Rectal smooth muscle tissue (tissue), 1 donor: ENCODE results near the gene DENND2A.
"Not testable (repeated sequence)": the region's sequence is repeated elsewhere in the genome, so short reads cannot be mapped to it uniquely, and the experiment has no call there.

ENCODE experiments used
- H3K27ac ChIP-seq: one replicate; pipeline ENCODE4 v1.7.0; 2013; ENCODE audit warnings: low read depth, low read length, inconsistent platforms
- H3K27me3 ChIP-seq: one replicate; pipeline ENCODE4 v1.7.0; 2013; ENCODE audit warnings: low read length; ENCODE audit not compliant: control insufficient read depth, insufficient read depth
- H3K36me3 ChIP-seq: one replicate; pipeline ENCODE4 v1.7.0; 2013; ENCODE audit warnings: low read length; ENCODE audit not compliant: control insufficient read depth, insufficient read depth
- H3K4me1 ChIP-seq: one replicate; pipeline ENCODE4 v1.7.0; 2013; ENCODE audit warnings: low read length; ENCODE audit not compliant: control insufficient read depth, insufficient read depth
- H3K4me3 ChIP-seq: one replicate; pipeline ENCODE4 v1.7.0; 2013; ENCODE audit warnings: low read length
- H3K9ac ChIP-seq: one replicate; pipeline ENCODE4 v1.7.0; 2013; ENCODE audit warnings: low read length

Gene DENND2A

GRCh38 chr7:140584195-140584851, 56.3 kb downstream of the DENND2A start:
- H3K36me3 ChIP-seq = peaks cover 5% of the 10 kb centered on the region
- no peak overlapping the region for H3K27ac ChIP-seq
- H3K4me1 ChIP-seq = no peaks in the 10 kb centered on the region
- H3K4me3 ChIP-seq = no peak overlapping the region
- no peaks in the 10 kb centered on the region for H3K27me3 ChIP-seq
- H3K9ac ChIP-seq = no peak overlapping the region

GRCh38 chr7:140581411-140581810, 59.2 kb downstream of the DENND2A start:
- Histone ChIP-seq H3K36me3 (peaks cover 3% of the 10 kb centered on the region), H3K27me3 (no peaks in the 10 kb centered on the region), H3K4me1 (no peaks in the 10 kb centered on the region), H3K27ac (no peak overlapping the region), H3K4me3 (no peak overlapping the region), H3K9ac (no peak overlapping the region)

- H3K9ac ChIP-seq = no peak overlapping the region
- no peak overlapping the region for H3K4me3 ChIP-seq
- no peak overlapping the region for H3K27ac ChIP-seq
- no peaks in the 10 kb centered on the region for H3K4me1 ChIP-seq
- H3K27me3 ChIP-seq = no peaks in the 10 kb centered on the region
- H3K36me3 ChIP-seq = no peaks in the 10 kb centered on the region
These were observed 63.0 kb downstream of the DENND2A start for GRCh38 chr7:140577651-140578050.

GRCh38 chr7:140576589-140576988, 64.0 kb downstream of the DENND2A start:
- H3K36me3 ChIP-seq = no peaks in the 10 kb centered on the region
- H3K4me1 ChIP-seq = no peaks in the 10 kb centered on the region
- H3K4me3 ChIP-seq = no peak overlapping the region
- H3K27ac ChIP-seq = no peak overlapping the region
- H3K9ac ChIP-seq = no peak overlapping the region
- no peaks in the 10 kb centered on the region for H3K27me3 ChIP-seq

- Histone ChIP-seq H3K9ac (no peak overlapping the region), H3K36me3 (no peaks in the 10 kb centered on the region), H3K27ac (no peak overlapping the region), H3K4me3 (no peak overlapping the region), H3K4me1 (peaks cover 7% of the 10 kb centered on the region), H3K27me3 (peaks cover 2% of the 10 kb centered on the region)
These were observed 69.0 kb downstream of the DENND2A start for GRCh38 chr7:140571538-140572122.

DNA sequence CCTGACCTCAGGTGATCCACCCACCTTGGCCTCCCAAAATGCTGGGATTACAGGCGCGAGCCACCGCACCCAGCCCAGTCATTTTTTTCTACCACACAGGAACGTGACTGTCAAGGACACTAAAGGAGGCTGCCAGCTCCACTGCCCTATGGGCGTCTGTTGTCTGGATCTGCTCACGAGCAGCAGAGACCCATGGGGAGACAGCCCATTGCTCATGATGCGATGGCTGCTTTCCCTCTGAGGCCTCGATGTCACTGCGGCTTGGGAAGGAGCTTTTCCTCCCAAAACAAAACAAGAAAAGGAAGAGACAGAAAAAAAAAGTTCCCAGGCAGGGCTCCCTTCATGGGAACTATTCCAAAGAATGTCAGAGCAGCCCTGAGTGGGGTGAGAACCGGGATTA, 70.5 kb downstream of the DENND2A start:
- no peak overlapping the region for H3K9ac ChIP-seq
- peaks cover 7% of the 10 kb centered on the region for H3K4me1 ChIP-seq
- H3K4me3 ChIP-seq = no peak overlapping the region
- no peak overlapping the region for H3K27ac ChIP-seq
- H3K27me3 ChIP-seq = peaks cover 2% of the 10 kb centered on the region
- no peaks in the 10 kb centered on the region for H3K36me3 ChIP-seq

DNA sequence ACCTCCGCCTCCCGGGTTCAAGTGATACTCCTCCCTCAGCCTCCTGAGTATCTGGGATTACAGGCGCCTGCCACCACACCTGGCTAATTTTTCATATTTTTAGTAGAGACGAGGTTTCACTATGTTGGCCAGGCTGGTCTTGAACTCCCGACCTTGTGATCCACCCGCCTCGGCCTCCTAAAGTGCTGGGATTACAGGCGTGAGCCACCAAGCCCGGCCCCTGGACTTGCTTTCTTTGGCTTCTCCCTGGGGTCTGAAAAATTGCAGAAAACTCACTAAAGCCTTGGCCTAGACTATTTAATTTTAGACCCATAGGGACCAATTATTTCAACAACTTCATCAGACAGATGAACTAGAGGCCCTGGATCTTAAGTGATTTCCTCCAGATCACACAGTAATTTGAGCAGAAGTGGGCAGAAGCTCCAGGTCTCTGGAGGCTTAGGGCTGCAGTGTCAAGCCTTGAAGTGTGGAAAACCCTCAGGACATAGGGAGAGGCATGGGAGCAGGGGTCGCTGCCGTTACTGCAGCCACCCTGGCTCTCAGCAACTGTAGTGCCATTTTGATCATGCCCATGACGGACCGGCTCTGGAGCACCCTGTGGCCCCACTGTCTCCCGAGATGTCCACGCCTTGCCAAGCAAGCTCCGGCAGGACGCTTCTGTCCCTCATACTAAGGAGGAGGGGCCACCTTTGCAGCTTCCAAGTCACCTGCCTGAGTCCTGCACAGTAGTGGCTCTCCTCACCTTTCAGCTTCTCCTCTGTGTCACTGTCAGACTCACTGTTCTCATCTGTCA, 72.4 kb downstream of the DENND2A start:
- H3K9ac ChIP-seq = no peak overlapping the region
- H3K4me3 ChIP-seq = no peak overlapping the region
- H3K27ac ChIP-seq = no peak overlapping the region
- H3K27me3 ChIP-seq = peaks cover 2% of the 10 kb centered on the region
- H3K4me1 ChIP-seq = peaks cover 7% of the 10 kb centered on the region
- no peaks in the 10 kb centered on the region for H3K36me3 ChIP-seq

DNA sequence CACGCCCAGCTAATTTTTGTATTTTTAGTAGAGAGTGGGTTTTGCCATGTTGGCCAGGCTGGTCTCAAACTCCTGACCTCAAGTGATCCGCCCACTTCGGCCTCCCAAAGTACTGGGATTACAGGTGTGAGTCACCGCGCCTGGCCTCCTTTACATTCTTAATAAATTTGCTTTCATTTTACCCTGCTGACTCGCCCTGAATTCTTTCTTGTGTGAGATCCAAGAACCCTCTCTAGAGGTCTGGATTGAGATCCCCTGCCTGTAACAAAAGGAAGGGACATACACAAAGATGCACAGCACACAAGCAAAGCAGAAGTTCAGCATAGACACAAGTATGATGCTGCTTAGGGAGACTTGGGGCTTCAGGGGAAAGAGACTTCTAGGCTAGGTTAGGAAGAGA, 74.4 kb downstream of the DENND2A start:
- not testable (repeated sequence) for H3K27ac ChIP-seq, H3K36me3 ChIP-seq, H3K27me3 ChIP-seq, H3K4me3 ChIP-seq, H3K4me1 ChIP-seq, H3K9ac ChIP-seq

DNA sequence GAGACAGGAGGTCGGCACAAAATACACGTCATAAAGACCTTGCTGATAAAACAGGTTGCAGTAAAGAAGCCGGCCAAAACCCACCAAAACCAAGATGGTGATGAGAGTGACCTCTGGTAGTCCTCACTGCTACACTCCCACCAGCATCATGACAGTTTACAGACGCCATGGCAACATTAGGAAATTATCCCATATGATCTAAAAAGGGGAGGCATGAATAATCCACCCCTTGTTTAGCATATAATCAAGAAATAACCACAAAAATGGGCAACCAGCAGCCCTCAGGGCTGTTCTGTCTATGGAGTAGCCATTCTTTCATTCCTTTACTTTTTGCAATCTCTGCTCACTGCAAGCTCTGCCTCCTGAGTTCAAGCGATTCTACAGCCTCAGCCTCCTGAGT, 74.9 kb downstream of the DENND2A start:
- H3K36me3 ChIP-seq, H3K9ac ChIP-seq, H3K27me3 ChIP-seq, H3K27ac ChIP-seq, H3K4me1 ChIP-seq, H3K4me3 ChIP-seq: not testable (repeated sequence)

DNA sequence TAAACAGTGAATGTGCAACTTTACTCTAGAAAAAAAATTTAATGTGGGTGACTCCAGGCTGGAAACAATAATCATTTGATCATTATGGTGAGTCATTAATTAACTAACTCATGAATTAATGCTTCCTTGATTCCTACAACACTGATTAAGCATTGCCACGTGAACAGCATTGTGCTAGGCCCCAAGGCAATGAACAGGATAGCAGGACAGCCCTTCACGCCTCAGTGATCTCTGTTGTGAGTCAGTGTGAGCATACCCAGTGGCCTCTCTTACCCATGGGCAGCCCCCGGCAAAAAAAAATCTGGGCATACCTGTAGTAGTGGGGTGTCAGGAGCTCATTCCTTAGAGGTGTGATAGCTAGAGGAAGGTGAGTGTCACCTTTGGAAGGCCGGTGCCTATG, 76.0 kb downstream of the DENND2A start:
- Histone ChIP-seq H3K36me3 (no peaks in the 10 kb centered on the region), H3K9ac (no peak overlapping the region), H3K27ac (no peak overlapping the region), H3K27me3 (no peaks in the 10 kb centered on the region), H3K4me1 (peaks cover 7% of the 10 kb centered on the region), H3K4me3 (no peak overlapping the region)

GRCh38 chr7:140562926-140563481, 77.6 kb downstream of the DENND2A start:
- Histone ChIP-seq H3K4me1 (peaks cover 7% of the 10 kb centered on the region), H3K27ac (no peak overlapping the region), H3K9ac (no peak overlapping the region), H3K27me3 (no peaks in the 10 kb centered on the region), H3K4me3 (no peak overlapping the region), H3K36me3 (peaks cover 6% of the 10 kb centered on the region)

DNA sequence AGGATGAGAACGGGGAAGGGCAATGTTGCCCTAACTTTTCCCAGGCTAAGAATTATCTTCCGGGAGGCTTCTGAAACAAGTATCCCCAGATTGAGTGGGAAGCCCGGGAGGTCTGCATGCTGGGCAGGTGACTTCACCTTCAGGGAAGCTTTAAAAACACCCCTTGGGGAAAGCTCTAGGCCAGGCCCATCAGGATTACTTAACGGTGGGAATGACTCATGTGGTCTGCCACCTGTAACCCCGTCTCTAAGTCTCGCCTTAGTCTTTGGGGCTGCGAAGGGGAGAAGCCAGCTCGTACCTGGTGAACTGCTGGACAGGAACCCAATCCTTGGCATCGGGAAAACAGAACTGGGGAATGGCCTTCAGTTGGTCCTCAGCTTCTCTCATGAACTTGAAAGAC, 81.2 kb downstream of the DENND2A start:
- H3K27ac ChIP-seq = no peak overlapping the region
- H3K4me3 ChIP-seq = no peak overlapping the region
- no peaks in the 10 kb centered on the region for H3K4me1 ChIP-seq
- H3K27me3 ChIP-seq = no peaks in the 10 kb centered on the region
- no peak overlapping the region for H3K9ac ChIP-seq
- peaks cover 9% of the 10 kb centered on the region for H3K36me3 ChIP-seq
